ENCODE measurements around the gene REEP2. TPM values are rescaled to one million over a fixed set of nuclear protein-coding genes. Genes with fewer than 3 reads are reported as not detected.

REEP2 gene
- total RNA-seq, 1 experiment from 2014 or later = 8.4 TPM

DNA sequence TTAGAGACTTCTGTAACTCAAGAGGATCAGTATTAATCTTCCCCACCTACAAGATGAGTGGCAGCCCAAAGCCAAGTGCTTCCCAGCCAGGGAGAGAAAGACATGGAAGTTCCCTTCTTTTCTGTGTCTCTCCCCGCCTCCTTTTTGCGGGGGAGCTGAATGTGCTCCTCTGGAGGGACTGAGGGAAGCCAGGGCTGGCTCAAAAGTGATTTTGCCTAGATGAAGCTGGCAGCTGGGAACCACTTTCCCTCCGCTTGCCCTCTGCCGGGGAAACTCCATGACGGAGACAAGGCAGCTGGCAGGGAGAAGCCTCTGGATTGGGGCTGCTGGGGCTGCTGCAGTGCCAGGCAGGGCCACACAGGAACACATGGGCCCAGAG is 50.8 kb downstream of the REEP2 start:
- ChIA-PET POLR2A (ENCODE audit: low non-redundant PET) (interaction anchor here (0.5 kb wide), 1 partner anchor 24 kb away, joined by 10 read pairs; no protein-coding TSS in a partner anchor), CTCF (interaction anchor here (1.3 kb wide), 1 partner anchor 40 kb away, joined by 3 read pairs; no protein-coding TSS in a partner anchor)
- Histone ChIP-seq H3K4me3 (ENCODE audit: low read depth, low read length, poor library complexity, severe bottlenecking) (no peak overlapping the region), H3K27me3 (replicated peaks; ENCODE audit: insufficient read depth, low read depth, low read length, poor library complexity) (no peaks in the 10 kb centered on the region), H3K27ac (ENCODE audit: low read depth, low read length, poor library complexity, severe bottlenecking) (no peak overlapping the region), H3K36me3 (ENCODE audit: insufficient read depth, low read length, poor library complexity, severe bottlenecking) (no peaks in the 10 kb centered on the region), H3K4me1 (ENCODE audit: insufficient read depth, low read length, poor library complexity, severe bottlenecking) (peaks cover 23% of the 10 kb centered on the region), H3K9me3 (ENCODE audit: low read depth, low read length, poor library complexity, severe bottlenecking) (no peaks in the 10 kb centered on the region)
- BruUV-seq (replicated peaks) = no TSS peak
- no peak for TF ChIP-seq EZH2 (IDR thresholded peaks at IDR 0.05; ENCODE audit: borderline replicate concordance, low read depth, low read length, poor library complexity, severe bottlenecking)
- TF ChIP-seq, protein P1, sequence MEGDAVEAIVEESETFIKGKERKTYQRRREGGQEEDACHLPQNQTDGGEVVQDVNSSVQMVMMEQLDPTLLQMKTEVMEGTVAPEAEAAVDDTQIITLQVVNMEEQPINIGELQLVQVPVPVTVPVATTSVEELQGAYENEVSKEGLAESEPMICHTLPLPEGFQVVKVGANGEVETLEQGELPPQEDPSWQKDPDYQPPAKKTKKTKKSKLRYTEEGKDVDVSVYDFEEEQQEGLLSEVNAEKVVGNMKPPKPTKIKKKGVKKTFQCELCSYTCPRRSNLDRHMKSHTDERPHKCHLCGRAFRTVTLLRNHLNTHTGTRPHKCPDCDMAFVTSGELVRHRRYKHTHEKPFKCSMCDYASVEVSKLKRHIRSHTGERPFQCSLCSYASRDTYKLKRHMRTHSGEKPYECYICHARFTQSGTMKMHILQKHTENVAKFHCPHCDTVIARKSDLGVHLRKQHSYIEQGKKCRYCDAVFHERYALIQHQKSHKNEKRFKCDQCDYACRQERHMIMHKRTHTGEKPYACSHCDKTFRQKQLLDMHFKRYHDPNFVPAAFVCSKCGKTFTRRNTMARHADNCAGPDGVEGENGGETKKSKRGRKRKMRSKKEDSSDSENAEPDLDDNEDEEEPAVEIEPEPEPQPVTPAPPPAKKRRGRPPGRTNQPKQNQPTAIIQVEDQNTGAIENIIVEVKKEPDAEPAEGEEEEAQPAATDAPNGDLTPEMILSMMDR (conservative IDR thresholded peaks at IDR 0.05; ENCODE audit: low read depth, low read length) = no peak
- DNase-seq (ENCODE audit: low spot score) = no peak
- intact Hi-C loops (cut with micrococcal nuclease; ENCODE audit: unreplicated experiment) = loop anchor here (10.0 kb wide), 1 partner anchor 275 kb away; the partner anchor contains the start of gene CDC23

DNA sequence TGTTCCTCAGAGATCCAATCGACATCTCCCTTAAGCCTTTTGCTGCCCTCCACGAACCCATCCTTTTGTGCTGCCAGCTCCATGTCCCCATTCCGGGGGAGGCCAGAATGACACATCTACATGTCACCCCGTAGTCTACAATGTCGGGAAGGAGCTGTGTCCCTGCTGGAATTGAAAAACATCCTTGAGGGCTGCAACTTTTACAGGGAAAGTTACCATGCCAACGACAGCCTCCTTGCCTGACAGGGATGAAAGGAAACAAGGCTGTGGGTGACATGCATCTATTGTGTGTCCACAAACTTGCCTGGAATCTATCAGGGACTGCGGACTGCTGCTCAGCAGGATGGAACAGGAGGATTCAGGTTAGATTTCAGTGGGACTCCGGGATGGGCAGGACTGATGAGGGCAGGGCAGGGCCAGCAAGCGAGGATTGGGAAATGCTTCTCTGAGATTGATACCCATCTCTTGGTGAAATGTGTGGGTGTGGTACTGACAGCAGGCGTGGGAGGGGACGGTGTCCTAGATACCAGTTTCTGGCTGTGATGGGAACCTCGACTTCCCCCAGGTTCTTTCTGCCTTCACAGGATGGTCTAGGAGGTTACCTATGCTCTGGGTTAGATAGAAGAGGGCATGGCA is 51.9 kb downstream of the REEP2 start:
- TF ChIP-seq, protein P1 (conservative IDR thresholded peaks at IDR 0.05; ENCODE audit: low read depth, low read length) = no peak
- TF ChIP-seq EZH2 (IDR thresholded peaks at IDR 0.05; ENCODE audit: borderline replicate concordance, low read depth, low read length, poor library complexity, severe bottlenecking) = no peak
- Histone ChIP-seq H3K9me3 (ENCODE audit: low read depth, low read length, poor library complexity, severe bottlenecking) (no peaks in the 10 kb centered on the region), H3K36me3 (ENCODE audit: insufficient read depth, low read length, poor library complexity, severe bottlenecking) (no peaks in the 10 kb centered on the region), H3K27me3 (replicated peaks; ENCODE audit: insufficient read depth, low read depth, low read length, poor library complexity) (no peaks in the 10 kb centered on the region), H3K27ac (ENCODE audit: low read depth, low read length, poor library complexity, severe bottlenecking) (no peak overlapping the region), H3K4me1 (ENCODE audit: insufficient read depth, low read length, poor library complexity, severe bottlenecking) (peaks cover 23% of the 10 kb centered on the region), H3K4me3 (ENCODE audit: low read depth, low read length, poor library complexity, severe bottlenecking) (no peak overlapping the region)
- ChIA-PET POLR2A (ENCODE audit: low non-redundant PET) (interaction anchor here (0.5 to 0.6 kb wide), 2 partner anchors 25 to 991 kb away, joined by 4 to 14 read pairs; no protein-coding TSS in a partner anchor), CTCF (interaction anchor here (0.6 to 1.3 kb wide), 2 partner anchors 41 to 358 kb away, joined by 3 to 8 read pairs; no protein-coding TSS in a partner anchor)
- intact Hi-C loops (cut with micrococcal nuclease; ENCODE audit: unreplicated experiment) = loop anchor here (10.0 kb wide), 1 partner anchor 276 kb away; the partner anchor contains the start of gene CDC23
- DNase-seq (ENCODE audit: low spot score) = no peak
- no TSS peak for BruUV-seq (replicated peaks)

DNA sequence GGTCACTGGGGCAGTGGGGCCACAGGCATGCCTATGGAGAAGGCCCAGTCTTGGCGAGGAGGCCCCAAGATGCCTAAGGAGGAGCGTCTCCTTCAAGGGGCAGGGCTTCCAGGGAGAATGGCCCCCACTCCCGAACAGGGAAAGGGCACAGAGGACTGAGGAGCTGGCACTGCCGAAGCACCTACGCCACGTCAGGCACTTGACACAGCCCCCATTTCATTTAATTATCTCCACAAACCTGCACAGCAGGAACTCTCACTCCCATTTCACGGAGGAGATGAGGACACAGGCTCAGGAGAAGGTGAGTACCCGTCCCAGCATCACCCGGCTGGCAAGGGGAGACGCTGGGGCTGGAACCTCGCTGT is 52.4 kb downstream of the REEP2 start:
- TF ChIP-seq EZH2 (IDR thresholded peaks at IDR 0.05; ENCODE audit: borderline replicate concordance, low read depth, low read length, poor library complexity, severe bottlenecking) = no peak
- TF ChIP-seq, protein P1 (conservative IDR thresholded peaks at IDR 0.05; ENCODE audit: low read depth, low read length) = no peak
- TSS peak; percentile 68 for BruUV-seq (replicated peaks)
- H3K4me3 ChIP-seq (ENCODE audit: low read depth, low read length, poor library complexity, severe bottlenecking) = peak overlapping the region; percentile 52
- DNase-seq (ENCODE audit: low spot score) = no peak
- intact Hi-C loops (cut with micrococcal nuclease; ENCODE audit: unreplicated experiment) = loop anchor here (10.0 kb wide), 1 partner anchor 276 kb away; the partner anchor contains the start of gene CDC23
- peaks cover 23% of the 10 kb centered on the region for H3K4me1 ChIP-seq (ENCODE audit: insufficient read depth, low read length, poor library complexity, severe bottlenecking)
- CTCF ChIA-PET = interaction anchor here (0.6 to 1.3 kb wide), 2 partner anchors 42 to 358 kb away, joined by 3 to 8 read pairs; no protein-coding TSS in a partner anchor
- POLR2A ChIA-PET (ENCODE audit: low non-redundant PET) = no interaction called here
- no peaks in the 10 kb centered on the region for H3K9me3 ChIP-seq (ENCODE audit: low read depth, low read length, poor library complexity, severe bottlenecking)
- no peaks in the 10 kb centered on the region for H3K36me3 ChIP-seq (ENCODE audit: insufficient read depth, low read length, poor library complexity, severe bottlenecking)
- no peaks in the 10 kb centered on the region for H3K27me3 ChIP-seq (replicated peaks; ENCODE audit: insufficient read depth, low read depth, low read length, poor library complexity)
- H3K27ac ChIP-seq (ENCODE audit: low read depth, low read length, poor library complexity, severe bottlenecking) = peak overlapping the region; percentile 81
